ENCODE measurements around the gene GAK.

DNA sequence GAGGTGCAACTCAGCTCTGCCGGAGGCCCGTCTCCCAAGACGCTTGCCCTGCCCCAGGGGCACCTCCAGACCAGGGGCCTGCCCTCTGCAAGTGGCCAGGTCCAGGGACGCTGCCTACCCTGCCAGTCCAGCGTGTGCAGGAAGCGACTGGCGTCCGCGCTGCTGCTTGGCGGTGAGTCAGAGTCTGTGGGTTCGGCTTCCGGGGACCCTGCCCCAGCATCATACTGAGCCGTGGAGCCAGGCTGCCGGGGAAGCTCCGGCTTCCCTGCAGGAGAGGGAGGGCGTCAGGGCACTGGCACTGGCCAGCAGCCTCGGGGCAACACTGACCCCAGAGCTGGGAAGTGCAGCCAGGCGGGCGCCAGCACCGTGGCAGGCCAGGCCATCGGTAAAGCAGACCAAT, 63.7 kb downstream of the GAK start:
- TF ChIP-seq POLR2A (IDR thresholded peaks at IDR 0.05): no peak
- TF ChIP-seq, protein P1, sequence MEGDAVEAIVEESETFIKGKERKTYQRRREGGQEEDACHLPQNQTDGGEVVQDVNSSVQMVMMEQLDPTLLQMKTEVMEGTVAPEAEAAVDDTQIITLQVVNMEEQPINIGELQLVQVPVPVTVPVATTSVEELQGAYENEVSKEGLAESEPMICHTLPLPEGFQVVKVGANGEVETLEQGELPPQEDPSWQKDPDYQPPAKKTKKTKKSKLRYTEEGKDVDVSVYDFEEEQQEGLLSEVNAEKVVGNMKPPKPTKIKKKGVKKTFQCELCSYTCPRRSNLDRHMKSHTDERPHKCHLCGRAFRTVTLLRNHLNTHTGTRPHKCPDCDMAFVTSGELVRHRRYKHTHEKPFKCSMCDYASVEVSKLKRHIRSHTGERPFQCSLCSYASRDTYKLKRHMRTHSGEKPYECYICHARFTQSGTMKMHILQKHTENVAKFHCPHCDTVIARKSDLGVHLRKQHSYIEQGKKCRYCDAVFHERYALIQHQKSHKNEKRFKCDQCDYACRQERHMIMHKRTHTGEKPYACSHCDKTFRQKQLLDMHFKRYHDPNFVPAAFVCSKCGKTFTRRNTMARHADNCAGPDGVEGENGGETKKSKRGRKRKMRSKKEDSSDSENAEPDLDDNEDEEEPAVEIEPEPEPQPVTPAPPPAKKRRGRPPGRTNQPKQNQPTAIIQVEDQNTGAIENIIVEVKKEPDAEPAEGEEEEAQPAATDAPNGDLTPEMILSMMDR (IDR thresholded peaks at IDR 0.05): no peak
